Measurements from ENCODE around the gene SLC39A5. TPM values are rescaled to one million over a fixed set of nuclear protein-coding genes. Genes with fewer than 3 reads are reported as not detected.

Gene SLC39A5
- total RNA-seq, 2 donors from 2014 or later, result 306 to 333 TPM

DNA sequence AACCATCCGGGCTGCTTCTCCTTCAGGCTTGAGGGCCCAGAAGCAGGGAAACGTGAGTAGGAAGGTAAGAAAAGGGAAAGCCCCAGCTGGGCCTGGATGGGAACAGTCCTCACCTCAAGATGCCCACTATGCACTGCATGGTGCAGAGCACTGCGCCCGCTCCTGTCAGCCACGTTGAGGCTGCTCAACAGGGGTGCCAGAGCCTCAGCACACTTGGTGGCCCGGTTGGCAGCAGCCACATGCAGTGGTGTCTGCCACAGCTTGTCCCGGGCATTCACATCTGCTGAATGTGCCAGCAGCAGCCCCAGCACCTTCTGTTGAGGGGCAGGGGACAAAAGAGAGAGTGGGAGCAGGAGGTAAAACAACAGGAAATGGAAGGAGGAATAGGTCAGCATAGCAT lies 25.8 kb downstream of the SLC39A5 start:
- Histone ChIP-seq H3K27ac (no peak overlapping the region), H3K27me3 (no peaks in the 10 kb centered on the region), H3K4me1 (peaks cover 27% of the 10 kb centered on the region), H3K4me3 (no peak overlapping the region), H3K9me3 (no peaks in the 10 kb centered on the region), H3K36me3 (replicated peaks in 1 of 2; ENCODE audit: insufficient read depth in 1 of 2, low read depth in 2 of 2) (peaks cover 0 to 27% of the 10 kb centered on the region in 2 donors)
- WGBS, 2 donors, result 80 to 89% methylated on average over 6 to 7 of the region's 7 CpGs
- no peak for DNase-seq
- intact Hi-C loops (cut with DNase I), result no loop called here
- TF ChIP-seq, protein P1, sequence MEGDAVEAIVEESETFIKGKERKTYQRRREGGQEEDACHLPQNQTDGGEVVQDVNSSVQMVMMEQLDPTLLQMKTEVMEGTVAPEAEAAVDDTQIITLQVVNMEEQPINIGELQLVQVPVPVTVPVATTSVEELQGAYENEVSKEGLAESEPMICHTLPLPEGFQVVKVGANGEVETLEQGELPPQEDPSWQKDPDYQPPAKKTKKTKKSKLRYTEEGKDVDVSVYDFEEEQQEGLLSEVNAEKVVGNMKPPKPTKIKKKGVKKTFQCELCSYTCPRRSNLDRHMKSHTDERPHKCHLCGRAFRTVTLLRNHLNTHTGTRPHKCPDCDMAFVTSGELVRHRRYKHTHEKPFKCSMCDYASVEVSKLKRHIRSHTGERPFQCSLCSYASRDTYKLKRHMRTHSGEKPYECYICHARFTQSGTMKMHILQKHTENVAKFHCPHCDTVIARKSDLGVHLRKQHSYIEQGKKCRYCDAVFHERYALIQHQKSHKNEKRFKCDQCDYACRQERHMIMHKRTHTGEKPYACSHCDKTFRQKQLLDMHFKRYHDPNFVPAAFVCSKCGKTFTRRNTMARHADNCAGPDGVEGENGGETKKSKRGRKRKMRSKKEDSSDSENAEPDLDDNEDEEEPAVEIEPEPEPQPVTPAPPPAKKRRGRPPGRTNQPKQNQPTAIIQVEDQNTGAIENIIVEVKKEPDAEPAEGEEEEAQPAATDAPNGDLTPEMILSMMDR (IDR thresholded peaks at IDR 0.05), result no peak
- no peak for TF ChIP-seq POLR2A (IDR thresholded peaks at IDR 0.05)
- ATAC-seq, result no peak

DNA sequence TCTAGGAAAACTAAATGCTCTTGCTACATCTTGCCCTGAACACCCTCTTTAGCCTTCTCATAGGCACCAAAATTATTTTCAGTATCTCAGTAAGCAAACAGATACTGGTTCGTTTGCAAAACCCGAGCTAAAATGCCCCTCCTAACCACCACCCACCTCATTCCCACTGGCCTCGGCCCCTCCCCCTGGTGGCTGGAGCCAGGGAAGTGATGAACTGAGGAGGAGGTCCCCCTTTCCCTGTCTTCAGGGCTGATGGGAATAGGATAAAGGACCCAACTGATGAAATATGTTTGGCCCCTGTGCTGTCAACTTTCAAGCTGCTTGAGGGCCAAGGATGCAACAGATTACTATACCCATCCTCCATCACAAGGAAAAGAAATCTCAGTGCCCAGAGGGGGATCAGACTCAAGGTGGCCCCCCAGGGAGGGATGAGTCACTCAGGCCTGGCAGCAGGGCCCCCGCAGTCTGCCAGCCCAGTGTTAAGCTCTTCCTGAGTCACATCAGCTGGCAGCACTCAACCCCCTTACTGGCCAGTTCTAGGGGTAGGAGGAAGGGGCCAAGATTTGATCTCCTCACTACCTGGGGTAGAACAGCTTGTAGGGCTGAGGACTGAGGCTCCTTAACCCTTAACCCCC lies 26.6 kb downstream of the SLC39A5 start:
- Histone ChIP-seq H3K4me3 (no peak overlapping the region), H3K27me3 (no peaks in the 10 kb centered on the region), H3K4me1 (peaks cover 27% of the 10 kb centered on the region), H3K36me3 (replicated peaks in 1 of 2; ENCODE audit: insufficient read depth in 1 of 2, low read depth in 2 of 2) (peaks cover 0 to 27% of the 10 kb centered on the region in 2 donors), H3K27ac (no peak overlapping the region), H3K9me3 (no peaks in the 10 kb centered on the region)
- intact Hi-C loops (cut with DNase I), result no loop called here
- 42% methylated on average over 3 to 4 of the region's 4 CpGs for WGBS, 2 donors
- ATAC-seq (no peak), DNase-seq (no peak)
- no peak for TF ChIP-seq POLR2A (IDR thresholded peaks at IDR 0.05)
- TF ChIP-seq, protein P1 (IDR thresholded peaks at IDR 0.05), result no peak

DNA sequence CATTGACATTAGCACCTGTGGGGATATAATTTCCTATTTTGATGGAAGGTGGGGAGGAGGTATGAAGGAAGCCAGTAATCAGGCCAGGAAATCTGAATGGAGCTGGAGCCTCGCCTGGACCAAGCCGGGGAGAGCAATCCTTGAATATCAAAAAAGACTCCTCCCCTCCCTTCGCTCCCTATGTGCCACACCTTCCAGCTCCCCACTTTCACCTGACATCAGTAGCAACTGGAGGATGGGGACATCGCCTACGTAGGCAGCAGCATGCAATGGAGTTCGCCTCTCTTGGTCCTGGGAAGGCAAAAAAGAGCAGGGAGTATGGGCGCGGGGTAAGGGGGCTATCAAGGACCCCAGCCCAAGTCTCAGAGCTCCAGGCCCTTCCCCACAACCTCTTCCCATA lies 27.2 kb downstream of the SLC39A5 start:
- Histone ChIP-seq H3K9me3 (no peaks in the 10 kb centered on the region), H3K27ac (peak overlapping the region in 1 of 4 donors; percentile 89), H3K27me3 (no peaks in the 10 kb centered on the region), H3K4me1 (peaks cover 27% of the 10 kb centered on the region), H3K36me3 (replicated peaks in 1 of 2; ENCODE audit: insufficient read depth in 1 of 2, low read depth in 2 of 2) (peaks cover 0 to 23% of the 10 kb centered on the region in 2 donors), H3K4me3 (peak overlapping the region; percentile 59 to 82)
- 66 to 72% methylated on average over 4 to 8 of the region's 8 CpGs for WGBS, 2 donors
- DNase-seq, result no peak
- no peak for ATAC-seq
- intact Hi-C loops (cut with DNase I), result no loop called here
- no peak for TF ChIP-seq POLR2A (IDR thresholded peaks at IDR 0.05)
- TF ChIP-seq, protein P1 (IDR thresholded peaks at IDR 0.05), result no peak

DNA sequence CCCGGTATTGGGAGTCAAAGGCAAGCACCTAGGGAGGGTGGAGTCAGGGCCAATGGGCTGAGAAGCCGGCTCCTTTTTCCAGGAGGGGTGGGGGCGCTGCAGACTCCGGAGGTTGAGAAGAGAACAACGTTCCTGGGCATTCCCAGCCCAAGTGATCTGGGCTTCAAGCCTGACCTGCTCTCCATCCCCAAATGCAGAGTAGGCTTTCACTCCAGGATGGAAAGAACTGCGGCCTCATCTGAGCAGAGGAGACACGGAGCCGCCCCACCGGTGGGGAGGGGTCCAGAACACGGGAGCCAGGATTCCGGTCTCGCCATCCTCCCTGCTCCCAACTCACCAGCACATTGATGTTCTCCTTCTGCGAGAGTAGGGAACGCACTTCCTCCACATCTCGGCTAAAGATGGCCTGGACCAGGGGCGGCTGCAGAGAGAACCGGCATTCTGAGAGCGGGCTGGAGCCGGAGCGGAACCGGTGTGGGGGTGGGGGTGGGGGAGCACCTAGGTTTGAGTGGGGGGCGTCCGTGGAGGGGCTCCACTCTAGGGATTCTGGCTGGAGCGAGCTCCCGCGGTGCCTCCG lies 27.7 kb downstream of the SLC39A5 start:
- no peaks in the 10 kb centered on the region for H3K27me3 ChIP-seq
- ATAC-seq (no peak), DNase-seq (peak in 3 of 4 donors; percentile 22 to 53 (median 39))
- H3K4me3 ChIP-seq, result peak overlapping the region; percentile 59 to 82
- WGBS, 2 donors, result 0% methylated on average over 8 to 27 of the region's 27 CpGs
- H3K36me3 ChIP-seq (replicated peaks in 1 of 2; ENCODE audit: insufficient read depth in 1 of 2, low read depth in 2 of 2), result peaks cover 0 to 17% of the 10 kb centered on the region in 2 donors
- no peak for TF ChIP-seq POLR2A (IDR thresholded peaks at IDR 0.05)
- TF ChIP-seq, protein P1 (IDR thresholded peaks at IDR 0.05), result no peak
- intact Hi-C loops (cut with DNase I), result no loop called here
- H3K9me3 ChIP-seq, result no peaks in the 10 kb centered on the region
- H3K27ac ChIP-seq, result peak overlapping the region; percentile 76 to 89 (median 86)
- H3K4me1 ChIP-seq, result peaks cover 27% of the 10 kb centered on the region
